Measurements from ENCODE around the gene MUC21.

DNA sequence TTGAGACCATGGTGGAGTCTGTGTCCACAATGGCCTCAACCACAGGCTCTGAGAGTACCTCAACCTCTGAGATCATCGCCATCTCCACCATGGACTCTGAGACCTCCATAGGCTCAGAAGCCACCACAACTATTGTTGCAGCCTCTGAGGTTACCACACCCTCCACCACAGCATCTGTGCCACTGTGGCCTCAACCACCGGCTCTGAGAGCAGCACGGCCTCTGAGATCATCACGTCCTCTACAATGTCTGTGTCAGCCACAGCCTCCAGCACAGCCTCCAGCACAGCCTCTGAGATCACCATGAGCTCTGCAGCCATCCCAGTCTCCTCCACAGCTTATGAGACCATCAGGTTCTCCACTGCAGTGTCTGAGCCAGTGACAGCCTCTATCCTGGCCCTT lies 19.4 kb upstream of the MUC21 start:
- TF ChIP-seq EZH2phosphoT487 (IDR thresholded peaks at IDR 0.05; ENCODE audit: borderline replicate concordance): no peak
- TF ChIP-seq, protein P1, sequence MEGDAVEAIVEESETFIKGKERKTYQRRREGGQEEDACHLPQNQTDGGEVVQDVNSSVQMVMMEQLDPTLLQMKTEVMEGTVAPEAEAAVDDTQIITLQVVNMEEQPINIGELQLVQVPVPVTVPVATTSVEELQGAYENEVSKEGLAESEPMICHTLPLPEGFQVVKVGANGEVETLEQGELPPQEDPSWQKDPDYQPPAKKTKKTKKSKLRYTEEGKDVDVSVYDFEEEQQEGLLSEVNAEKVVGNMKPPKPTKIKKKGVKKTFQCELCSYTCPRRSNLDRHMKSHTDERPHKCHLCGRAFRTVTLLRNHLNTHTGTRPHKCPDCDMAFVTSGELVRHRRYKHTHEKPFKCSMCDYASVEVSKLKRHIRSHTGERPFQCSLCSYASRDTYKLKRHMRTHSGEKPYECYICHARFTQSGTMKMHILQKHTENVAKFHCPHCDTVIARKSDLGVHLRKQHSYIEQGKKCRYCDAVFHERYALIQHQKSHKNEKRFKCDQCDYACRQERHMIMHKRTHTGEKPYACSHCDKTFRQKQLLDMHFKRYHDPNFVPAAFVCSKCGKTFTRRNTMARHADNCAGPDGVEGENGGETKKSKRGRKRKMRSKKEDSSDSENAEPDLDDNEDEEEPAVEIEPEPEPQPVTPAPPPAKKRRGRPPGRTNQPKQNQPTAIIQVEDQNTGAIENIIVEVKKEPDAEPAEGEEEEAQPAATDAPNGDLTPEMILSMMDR (conservative IDR thresholded peaks at IDR 0.05; ENCODE audit: low read length): no peak

Data from Loucy (cell line).